Body of pancreas (tissue), 4 donors: ENCODE results near the gene CYP2W1. TPM values are rescaled to one million over a fixed set of nuclear protein-coding genes. Genes with fewer than 3 reads are reported as not detected.

Source experiments
- ATAC-seq: fragments of 150-250 bp; one replicate; pipeline ENCODE4 v1.9.1; 2016
- DNase-seq, 4 donors: peaks; one replicate each; pipeline ENCODE4 v3.0.0-alpha.2; 2019
- H3K27ac ChIP-seq, 4 donors: fragments of 200-600 bp; sonication (generic); 1 replicate in 3 of 4; 2 replicates in 1 of 4; pipeline versions ENCODE4 v1.5.1 to v1.6.1; 2016 to 2019; ENCODE audit warnings: mild to moderate bottlenecking in 1 of 4, mixed read lengths in 1 of 4, moderate library complexity in 1 of 4
- H3K27me3 ChIP-seq, 2 donors: fragments of 200-600 bp; sonication (generic); one replicate each; pipeline ENCODE4 v1.6.0; 2016; ENCODE audit warnings: mild to moderate bottlenecking in 1 of 2
- H3K36me3 ChIP-seq, 2 donors: fragments of 200-600 bp; sonication (generic); replicated peaks in 1 of 2; 2 replicates each; pipeline ENCODE4 v1.5.1; 2016; ENCODE audit warnings: low read depth in 2 of 2; ENCODE audit not compliant: insufficient read depth in 1 of 2
- H3K4me1 ChIP-seq: fragments of 200-600 bp; sonication (generic); one replicate; pipeline ENCODE4 v1.6.0; 2016
- H3K4me3 ChIP-seq, 2 donors: fragments of 200-600 bp; sonication (generic); 1 replicate in 1 of 2; 2 replicates in 1 of 2; pipeline ENCODE4 v1.5.1; 2016 to 2019
- H3K9me3 ChIP-seq, 3 donors: fragments of 200-600 bp; sonication (generic); 1 replicate in 2 of 3; 2 replicates in 1 of 3; pipeline ENCODE4 v1.5.1; 2016
- CTCF ChIP-seq, 7 experiments: fragments of 450-650 bp in 4 of 7; fragments of 200-600 bp in 3 of 7; sonication (generic) in 3 of 7; IDR thresholded peaks; one replicate each; pipeline ENCODE4 v1.5.1; 2016 to 2019; ENCODE audit warnings: antibody characterized with exemption in 7 of 7
- POLR2A ChIP-seq, 3 donors: fragments of 450-650 bp; IDR thresholded peaks; one replicate each; pipeline ENCODE4 v1.6.1; 2016; ENCODE audit warnings: antibody characterized with exemption in 3 of 3, mild to moderate bottlenecking in 2 of 3
- WGBS, 2 donors: methylation state at CpG; one replicate each; pipeline ENCODE4 v1.1.5; 2017; 5-methylcytosine and 5-hydroxymethylcytosine counted together
- intact Hi-C: fragments of 100-400 bp; cut with DNase I; formaldehyde crosslinking; loops from one replicate; pipeline ENCODE4 v1.15.1; 2023
- total RNA-seq, 2 donors: library from RNA; depleted of rRNA; stranded (reverse); fragments of >200 nt; gene quantifications; one replicate each; pipeline ENCODE4 v1.1.0, GENCODE V29; 2016

The CYP2W1 gene
- total RNA-seq, 2 donors from 2014 or later = not detected

GRCh38 chr7:995571-995970 lies 12.6 kb downstream of the CYP2W1 start:
- no peak overlapping the region for H3K4me3 ChIP-seq
- H3K27me3 ChIP-seq = no peaks in the 10 kb centered on the region
- intact Hi-C loops = loop anchor here (2.0 to 10.0 kb wide), 2 partner anchors 67 to 179 kb away; no protein-coding TSS in a partner anchor
- peaks cover 9% of the 10 kb centered on the region for H3K4me1 ChIP-seq
- ATAC-seq = no peak
- no peaks in the 10 kb centered on the region for H3K9me3 ChIP-seq
- no peak for DNase-seq
- H3K36me3 ChIP-seq = peaks cover 0 to 4% of the 10 kb centered on the region in 2 donors
- WGBS, 2 donors = 88% methylated on average over 5 to 13 of the region's 14 CpGs
- H3K27ac ChIP-seq = no peak overlapping the region
- no peak for TF ChIP-seq POLR2A (IDR thresholded peaks at IDR 0.05)
- no peak for TF ChIP-seq CTCF (IDR thresholded peaks at IDR 0.05)

GRCh38 chr7:996079-996872 lies 13.3 kb downstream of the CYP2W1 start:
- no peaks in the 10 kb centered on the region for H3K27me3 ChIP-seq
- WGBS, 2 donors = 60 to 84% methylated on average over 1 to 36 of the region's 38 CpGs
- no peak for ATAC-seq
- DNase-seq = no peak
- no peak overlapping the region for H3K4me3 ChIP-seq
- H3K4me1 ChIP-seq = peaks cover 9% of the 10 kb centered on the region
- TF ChIP-seq POLR2A (IDR thresholded peaks at IDR 0.05) (no peak), CTCF (IDR thresholded peaks at IDR 0.05) (no peak)
- H3K36me3 ChIP-seq = peaks cover 0 to 4% of the 10 kb centered on the region in 2 donors
- no peak overlapping the region for H3K27ac ChIP-seq
- intact Hi-C loops = loop anchor here (10.0 kb wide), 1 partner anchor 179 kb away; no protein-coding TSS in a partner anchor
- H3K9me3 ChIP-seq = no peaks in the 10 kb centered on the region

DNA sequence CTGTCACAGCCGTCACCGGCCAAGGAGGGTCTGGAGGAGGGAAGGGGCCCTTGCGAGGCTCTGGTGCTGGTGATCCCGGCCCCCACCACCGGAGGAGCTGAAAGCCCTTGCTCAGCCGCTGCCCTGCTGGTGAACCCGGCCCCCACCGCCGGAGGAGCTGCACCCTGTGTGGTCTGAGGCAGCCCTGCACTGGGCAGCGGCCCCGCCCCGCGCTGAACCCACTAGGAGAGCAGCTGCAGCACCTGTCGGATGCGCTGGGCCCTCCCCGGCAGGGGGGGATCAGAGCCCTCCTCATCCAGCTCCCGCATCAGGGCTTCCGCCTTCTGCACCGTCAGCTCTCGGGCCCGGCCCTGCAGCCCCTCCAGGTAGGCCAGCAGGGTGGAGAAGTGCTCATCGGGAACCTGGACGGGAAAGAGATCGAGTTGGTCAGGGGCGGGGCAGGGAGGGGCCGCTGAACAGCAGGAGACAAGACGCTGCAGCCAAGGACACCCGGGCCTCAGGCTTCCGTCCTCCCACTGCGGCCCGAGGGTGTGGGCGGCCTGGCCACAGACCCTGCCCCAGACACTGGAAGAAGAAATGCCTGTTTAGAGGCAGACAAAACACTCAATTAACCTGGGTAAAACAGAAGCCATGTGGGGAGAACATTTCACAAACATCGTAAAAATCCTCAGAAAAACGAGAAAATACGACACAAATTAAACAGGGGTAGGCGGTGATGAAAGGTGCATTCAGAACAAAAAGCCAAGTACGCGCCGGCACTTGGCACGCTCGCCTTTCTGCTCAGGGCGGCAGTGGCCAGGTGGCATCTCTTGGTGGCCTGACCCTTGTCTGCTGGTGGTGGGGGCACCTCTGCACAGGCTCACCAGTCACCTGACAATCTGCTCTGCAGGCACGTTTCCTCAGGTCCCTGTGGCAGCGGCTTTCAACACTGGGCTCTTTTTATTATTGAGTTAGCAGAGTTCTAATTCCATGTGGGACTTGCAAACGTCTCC lies 14.7 kb downstream of the CYP2W1 start:
- no peak overlapping the region for H3K27ac ChIP-seq
- no peak overlapping the region for H3K4me3 ChIP-seq
- H3K9me3 ChIP-seq = no peaks in the 10 kb centered on the region
- intact Hi-C loops = loop anchor here (10.0 kb wide), 1 partner anchor 177 kb away; no protein-coding TSS in a partner anchor
- ATAC-seq = no peak
- H3K4me1 ChIP-seq = peaks cover 9% of the 10 kb centered on the region
- 86 to 89% methylated on average over 19 to 45 of the region's 45 CpGs for WGBS, 2 donors
- H3K36me3 ChIP-seq = peaks cover 0 to 4% of the 10 kb centered on the region in 2 donors
- TF ChIP-seq CTCF (IDR thresholded peaks at IDR 0.05) (no peak), POLR2A (IDR thresholded peaks at IDR 0.05) (no peak)
- no peaks in the 10 kb centered on the region for H3K27me3 ChIP-seq
- DNase-seq = no peak

- intact Hi-C loops = loop anchor here (10.0 kb wide), 1 partner anchor 175 kb away; no protein-coding TSS in a partner anchor
- no peak for DNase-seq
- ATAC-seq = no peak
- 87% methylated on average over 23 to 28 of the region's 28 CpGs for WGBS, 2 donors
- Histone ChIP-seq H3K4me3 (no peak overlapping the region), H3K27ac (no peak overlapping the region), H3K27me3 (no peaks in the 10 kb centered on the region), H3K4me1 (no peaks in the 10 kb centered on the region), H3K9me3 (no peaks in the 10 kb centered on the region), H3K36me3 (peaks cover 0 to 4% of the 10 kb centered on the region in 2 donors)
- TF ChIP-seq CTCF (IDR thresholded peaks at IDR 0.05) = no peak
- TF ChIP-seq POLR2A (IDR thresholded peaks at IDR 0.05) = no peak
These were observed 16.3 kb downstream of the CYP2W1 start for GRCh38 chr7:999149-999879.
